HG03354 (cell line): ENCODE measurements around the gene PITRM1.

Source experiments
- ATAC-seq: cut with Tn5 transposase; IDR thresholded peaks from one replicate; pipeline ENCODE4 v1.9.1; 2021; ENCODE audit warnings: mild to moderate bottlenecking; ENCODE audit not compliant: unreplicated experiment, poor library complexity, severe bottlenecking

PITRM1 gene

DNA sequence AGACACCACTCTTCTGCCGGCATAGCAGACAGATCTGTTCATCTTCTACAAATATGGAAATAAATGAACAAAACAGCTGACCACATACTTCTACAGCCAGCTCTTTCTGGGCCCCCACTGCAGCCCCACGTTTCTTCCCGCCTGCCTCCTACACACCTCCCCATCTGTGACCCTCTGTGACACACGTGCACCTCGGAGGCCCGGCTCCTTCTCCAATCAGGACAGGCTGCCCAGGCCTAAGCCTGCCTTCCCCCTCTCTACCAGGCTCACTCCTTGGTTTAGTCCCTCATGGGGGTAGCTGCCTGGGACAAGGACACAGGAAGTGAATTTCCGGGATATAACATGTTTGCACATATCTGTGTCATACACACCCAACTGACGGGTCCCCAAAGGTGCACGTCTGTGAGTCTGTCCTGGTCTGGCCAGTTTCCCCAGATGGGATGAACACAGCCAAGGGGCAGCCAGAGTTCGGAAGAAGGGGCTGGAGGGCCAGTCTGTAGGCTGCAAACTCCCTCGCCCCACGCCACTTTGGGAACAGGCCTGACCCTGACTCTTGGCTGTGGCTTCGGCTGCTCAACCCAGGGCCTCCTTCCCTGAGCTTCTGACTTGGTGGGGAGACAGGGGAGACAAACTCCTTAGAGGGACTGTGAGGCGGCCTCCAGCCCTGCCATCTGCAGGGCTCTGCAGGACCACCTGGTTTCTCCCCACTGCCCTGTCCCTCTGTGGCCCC lies 30.3 kb downstream of the PITRM1 start:
- ATAC-seq = no peak

GRCh38 chr10:3141351-3142005 lies 31.1 kb downstream of the PITRM1 start:
- ATAC-seq = no peak

- ATAC-seq = no peak
These were observed 32.3 kb downstream of the PITRM1 start for GRCh38 chr10:3140280-3140679.

DNA sequence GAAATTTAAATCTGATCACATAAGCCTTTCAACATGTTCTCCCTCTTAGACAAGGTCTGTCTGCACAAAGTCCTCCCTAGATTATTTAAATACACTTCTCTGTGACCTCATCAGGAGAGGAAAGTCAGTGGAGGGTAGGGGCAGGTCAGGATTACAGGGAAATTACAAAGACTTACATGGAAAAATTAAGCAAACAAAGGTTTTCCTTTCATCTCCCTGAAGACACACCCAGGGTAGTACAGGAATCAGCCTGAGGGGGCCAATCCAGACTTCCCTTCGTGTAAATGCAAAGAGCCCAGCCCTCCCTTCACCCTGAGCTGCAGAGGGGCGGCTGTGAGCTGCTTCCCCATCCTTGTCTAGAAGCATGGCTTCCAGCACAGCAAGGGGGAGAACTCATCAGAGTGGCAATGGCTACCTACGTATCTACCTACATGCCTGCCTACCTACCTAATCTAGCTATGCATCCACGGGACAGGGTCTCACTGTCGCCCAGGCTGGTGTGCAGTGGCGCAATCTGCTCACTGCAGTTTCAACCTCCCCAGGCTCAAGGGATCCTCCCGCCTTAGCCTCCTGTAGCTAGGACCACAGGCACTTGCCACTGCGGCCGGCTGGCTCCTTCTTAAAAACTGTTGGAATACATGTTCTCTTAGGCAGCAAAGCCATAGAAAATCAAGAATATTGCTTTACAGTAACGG lies 33.2 kb downstream of the PITRM1 start:
- ATAC-seq = no peak

- ATAC-seq = no peak
These were observed 34.4 kb downstream of the PITRM1 start for GRCh38 chr10:3137958-3138726.

GRCh38 chr10:3136763-3137611 lies 35.6 kb downstream of the PITRM1 start:
- no peak for ATAC-seq

DNA sequence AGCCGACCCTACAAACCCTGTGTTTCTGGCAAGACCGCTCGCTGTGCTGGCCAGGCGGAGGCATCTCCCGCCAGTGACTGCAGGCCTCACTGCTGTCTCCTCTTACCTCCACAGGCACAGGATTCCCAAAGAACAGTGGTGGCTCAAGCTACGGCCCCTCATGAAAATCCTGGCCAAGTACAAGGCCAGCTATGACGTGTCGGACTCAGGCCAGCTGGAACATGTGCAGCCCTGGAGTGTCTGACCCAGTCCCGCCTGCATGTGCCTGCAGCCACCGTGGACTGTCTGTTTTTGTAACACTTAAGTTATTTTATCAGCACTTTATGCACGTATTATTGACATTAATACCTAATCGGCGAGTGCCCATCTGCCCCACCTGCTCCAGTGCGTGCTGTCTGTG lies 36.2 kb downstream of the PITRM1 start:
- no peak for ATAC-seq

DNA sequence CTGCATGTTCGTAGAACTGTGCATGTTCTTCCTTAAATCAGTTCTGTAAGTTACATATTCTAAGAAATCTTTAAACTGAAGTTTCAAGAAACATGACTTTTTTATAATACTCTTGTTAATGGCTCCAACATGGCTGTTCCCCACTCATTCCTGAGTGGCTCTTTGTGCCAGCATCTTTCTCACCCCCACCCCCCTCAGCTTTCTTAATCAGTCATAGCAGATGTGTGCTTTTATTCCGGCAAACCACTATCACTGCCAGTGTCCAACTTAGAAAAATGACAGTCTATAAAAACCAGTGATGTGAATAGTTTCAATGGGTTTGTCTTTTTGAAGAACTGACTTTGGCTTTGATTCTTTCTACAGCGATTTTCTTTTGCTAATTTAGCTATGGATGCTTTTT lies 37.6 kb downstream of the PITRM1 start:
- no peak for ATAC-seq

DNA sequence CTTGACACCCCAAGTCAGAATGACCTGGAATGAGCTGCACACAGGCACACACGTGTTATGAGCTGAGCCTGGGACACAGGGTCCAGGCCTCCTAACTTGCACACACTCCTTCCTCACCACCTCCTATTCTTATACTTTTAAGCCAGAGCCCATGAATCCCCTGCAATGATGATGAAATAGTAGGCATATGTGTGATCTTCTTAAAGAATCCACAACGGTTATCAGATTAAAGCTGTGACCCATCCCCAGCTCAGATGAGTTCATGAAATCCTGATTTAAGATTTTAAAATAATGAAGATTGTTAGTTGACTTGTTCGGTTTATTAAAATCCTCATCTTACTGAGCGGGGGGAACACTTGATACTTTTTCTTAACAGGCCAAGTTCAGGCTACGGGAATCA lies 38.6 kb downstream of the PITRM1 start:
- ATAC-seq = no peak

- ATAC-seq = no peak
These were observed 40.3 kb downstream of the PITRM1 start for GRCh38 chr10:3132036-3133025.

DNA sequence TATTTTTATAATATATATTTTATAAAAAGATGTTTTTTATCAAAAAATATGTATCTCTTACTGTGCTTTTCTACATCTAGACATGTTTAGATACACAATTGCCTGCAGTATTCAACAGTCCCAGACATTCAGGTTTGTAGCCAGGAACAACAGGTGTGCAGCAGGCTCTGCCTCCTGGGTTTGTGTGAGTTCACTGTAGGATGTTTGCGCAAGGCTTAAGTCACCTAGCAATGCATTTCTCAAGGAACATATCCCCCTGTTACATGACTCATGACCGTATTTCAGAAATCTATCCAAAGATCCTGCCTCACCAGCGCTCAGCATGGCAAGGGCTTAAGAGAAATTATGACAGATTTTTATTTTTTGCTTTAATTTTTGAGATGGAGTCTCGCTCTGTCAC lies 41.5 kb downstream of the PITRM1 start:
- ATAC-seq = no peak

- no peak for ATAC-seq
These were observed 42.8 kb downstream of the PITRM1 start for GRCh38 chr10:3129581-3130340.

- ATAC-seq = no peak
These were observed 44.0 kb downstream of the PITRM1 start for GRCh38 chr10:3128379-3129130.

GRCh38 chr10:3127921-3128320 lies 44.7 kb downstream of the PITRM1 start:
- ATAC-seq = no peak

- ATAC-seq = no peak
These were observed 45.7 kb downstream of the PITRM1 start for GRCh38 chr10:3126741-3127346.

- ATAC-seq = no peak
These were observed 46.3 kb downstream of the PITRM1 start for GRCh38 chr10:3126249-3126648.
